Measurements from ENCODE around the gene EEFSEC. TPM values are rescaled to one million over a fixed set of nuclear protein-coding genes. Genes with fewer than 3 reads are reported as not detected.
A peak's percentile ranks its signal among the peaks of the same experiment; 100 is the strongest.

Gene EEFSEC
- total and polyA plus RNA-seq, 2 of the 8 experiments (the other 6 are each of a cell fraction or from before 2014, with no cell fraction given) = 13.1 to 19.8 TPM

DNA sequence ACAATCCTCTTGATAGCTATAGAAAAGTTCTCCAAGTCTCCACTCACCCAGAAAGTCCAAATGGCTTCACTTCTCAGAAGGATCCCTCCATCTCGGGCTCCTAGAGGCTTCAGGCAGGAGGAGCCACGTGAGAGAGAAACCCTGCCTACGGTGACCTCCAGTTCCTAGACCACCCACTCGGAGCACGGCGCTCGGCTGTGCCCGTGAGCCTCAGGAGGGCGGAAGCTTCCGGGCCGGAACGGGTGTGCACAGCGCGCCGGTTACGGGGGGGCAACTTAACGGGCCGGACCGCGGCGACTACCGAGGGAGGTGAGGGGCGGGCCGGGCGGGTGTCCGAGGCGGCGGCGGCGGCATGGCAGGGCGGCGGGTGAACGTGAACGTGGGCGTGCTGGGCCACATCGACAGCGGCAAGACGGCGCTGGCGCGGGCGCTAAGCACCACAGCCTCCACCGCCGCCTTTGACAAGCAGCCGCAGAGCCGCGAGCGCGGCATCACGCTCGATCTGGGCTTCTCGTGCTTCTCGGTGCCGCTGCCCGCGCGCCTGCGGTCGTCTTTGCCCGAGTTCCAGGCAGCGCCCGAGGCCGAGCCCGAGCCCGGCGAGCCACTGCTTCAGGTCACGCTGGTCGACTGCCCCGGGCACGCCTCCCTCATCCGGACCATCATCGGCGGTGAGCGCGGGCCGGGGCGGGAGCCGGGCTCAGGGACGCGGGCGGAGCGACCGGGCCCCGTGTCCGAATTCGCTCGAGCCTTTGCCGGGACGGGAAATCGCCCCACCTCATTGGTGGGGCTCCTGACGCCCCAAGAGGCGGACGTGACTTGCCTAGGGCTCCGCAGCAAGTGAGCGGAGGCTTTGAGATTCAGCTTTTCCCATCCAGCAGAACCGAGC is at the start of gene EEFSEC (continued):
- TF ChIP-seq BCL11A (IDR thresholded peaks at IDR 0.05; ENCODE audit: low read depth in 2 of 2, low read length in 2 of 2) = no peak
- peak; percentile 32; the same call in 1 of the 2 replicates for TF ChIP-seq KDM5A (IDR thresholded peaks at IDR 0.05; ENCODE audit: low read length)
- peak; percentile 63 for TF ChIP-seq EGR1 (IDR thresholded peaks at IDR 0.05; ENCODE audit: borderline replicate concordance, low read depth, low read length)
- TF ChIP-seq HDAC2 (IDR thresholded peaks at IDR 0.05; ENCODE audit: borderline replicate concordance in 1 of 2, low read depth in 2 of 2, low read length in 2 of 2) = peak in 1 of 2 experiments; percentile 71; a peak in 2 of 4 replicates
- TF ChIP-seq POLR2A (IDR thresholded peaks at IDR 0.05; ENCODE audit: control extremely low read depth in 1 of 2, low read depth in 2 of 2, low read length in 2 of 2) = peak; percentile 45 to 59
- TF ChIP-seq, protein P1, sequence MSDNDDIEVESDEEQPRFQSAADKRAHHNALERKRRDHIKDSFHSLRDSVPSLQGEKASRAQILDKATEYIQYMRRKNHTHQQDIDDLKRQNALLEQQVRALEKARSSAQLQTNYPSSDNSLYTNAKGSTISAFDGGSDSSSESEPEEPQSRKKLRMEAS (IDR thresholded peaks at IDR 0.05) = peak; percentile 80
- TF ChIP-seq, protein P2, sequence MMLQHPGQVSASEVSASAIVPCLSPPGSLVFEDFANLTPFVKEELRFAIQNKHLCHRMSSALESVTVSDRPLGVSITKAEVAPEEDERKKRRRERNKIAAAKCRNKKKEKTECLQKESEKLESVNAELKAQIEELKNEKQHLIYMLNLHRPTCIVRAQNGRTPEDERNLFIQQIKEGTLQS (IDR thresholded peaks at IDR 0.05; ENCODE audit: insufficient read depth, low read depth, low read length) = no peak
- no peak for TF ChIP-seq NRF1 (IDR thresholded peaks at IDR 0.05; ENCODE audit: low read depth, low read length)
- TF ChIP-seq TAF1 (IDR thresholded peaks at IDR 0.05; ENCODE audit: low read depth, low read length) = peak; percentile 87
- TF ChIP-seq CBX8 (IDR thresholded peaks at IDR 0.05; ENCODE audit: borderline replicate concordance, low read depth, low read length) = no peak
- TF ChIP-seq GTF2F1 (IDR thresholded peaks at IDR 0.05; ENCODE audit: borderline replicate concordance, low read depth, low read length) = peak; percentile 46; the same call in 1 of the 2 replicates
- TF ChIP-seq CEBPB (IDR thresholded peaks at IDR 0.05; ENCODE audit: low read depth, low read length) = no peak
- no peak for TF ChIP-seq RFX5 (IDR thresholded peaks at IDR 0.05; ENCODE audit: borderline replicate concordance, low read depth, low read length)
- TF ChIP-seq KDM1A (IDR thresholded peaks at IDR 0.05; ENCODE audit: borderline replicate concordance, low read length) = no peak
- no peak for TF ChIP-seq ZNF274 (IDR thresholded peaks at IDR 0.05; ENCODE audit: borderline replicate concordance, extremely low read depth, low read length)
- no peak for TF ChIP-seq JUND (IDR thresholded peaks at IDR 0.05; ENCODE audit: low read length)
- no peak for TF ChIP-seq RAD21 (IDR thresholded peaks at IDR 0.05 in 1 of 2, conservative IDR thresholded peaks at IDR 0.05 in 1 of 2; ENCODE audit: low read depth in 2 of 2, low read length in 2 of 2)
- peak; percentile 56 for TF ChIP-seq TAF7 (optimal IDR thresholded peaks at IDR 0.05; ENCODE audit: borderline replicate concordance, low read depth, low read length)
- peak in 1 of 2 experiments; percentile 55; a peak in 1 of 3 replicates for TF ChIP-seq EP300 (IDR thresholded peaks at IDR 0.05; ENCODE audit: borderline replicate concordance in 1 of 2, low read depth in 2 of 2, low read length in 2 of 2)
